ENCODE data around the gene SLC46A3.

GRCh38 chr13:28704919-28705318, 13.9 kb downstream of the SLC46A3 start:
- TF ChIP-seq POLR2AphosphoS5 (IDR thresholded peaks at IDR 0.05; ENCODE audit: low read length) = no peak
- TF ChIP-seq HCFC1 (IDR thresholded peaks at IDR 0.05; ENCODE audit: low read length) = no peak
- no peak for TF ChIP-seq CBX5 (IDR thresholded peaks at IDR 0.05; ENCODE audit: low read depth)
- TF ChIP-seq MYC (IDR thresholded peaks at IDR 0.05; ENCODE audit: insufficient read depth, insufficient read length, insufficient replicate concordance, low read length, severe bottlenecking) = no peak
- TF ChIP-seq CBFB (IDR thresholded peaks at IDR 0.05; ENCODE audit: low read depth) = no peak
- TF ChIP-seq TARDBP (IDR thresholded peaks at IDR 0.05; ENCODE audit: borderline replicate concordance) = no peak
- no peak for TF ChIP-seq SREBF2 (IDR thresholded peaks at IDR 0.05; ENCODE audit: low read length)
- TF ChIP-seq DPF2 (IDR thresholded peaks at IDR 0.05) = no peak
- no peak for TF ChIP-seq RBBP5 (conservative IDR thresholded peaks at IDR 0.05)
- TF ChIP-seq BCL3 (IDR thresholded peaks at IDR 0.05; ENCODE audit: borderline replicate concordance, insufficient read depth, low read depth, low read length, poor library complexity, severe bottlenecking) = no peak
- TF ChIP-seq CTCF (IDR thresholded peaks at IDR 0.05 in 2 of 3, conservative IDR thresholded peaks at IDR 0.05 in 1 of 3; ENCODE audit: control insufficient read depth in 2 of 3, extremely low read depth in 1 of 3, insufficient read depth in 1 of 3, low read depth in 3 of 3, low read length in 3 of 3) = no peak

Data from GM12878 (cell line).